HG02970 (cell line): ENCODE results near the gene MEX3B.
A peak's percentile ranks its signal among the peaks of the same experiment; 100 is the strongest.
"Not testable (repeated sequence)": the region's sequence is repeated elsewhere in the genome, so short reads cannot be mapped to it uniquely, and the experiment has no call there.

Experiments used
- ATAC-seq: cut with Tn5 transposase; IDR thresholded peaks from one replicate; pipeline ENCODE4 v1.9.1; 2021; ENCODE audit warnings: mild to moderate bottlenecking, moderate library complexity, moderate number of reproducible peaks; ENCODE audit not compliant: unreplicated experiment, low FRiP score

MEX3B gene

DNA sequence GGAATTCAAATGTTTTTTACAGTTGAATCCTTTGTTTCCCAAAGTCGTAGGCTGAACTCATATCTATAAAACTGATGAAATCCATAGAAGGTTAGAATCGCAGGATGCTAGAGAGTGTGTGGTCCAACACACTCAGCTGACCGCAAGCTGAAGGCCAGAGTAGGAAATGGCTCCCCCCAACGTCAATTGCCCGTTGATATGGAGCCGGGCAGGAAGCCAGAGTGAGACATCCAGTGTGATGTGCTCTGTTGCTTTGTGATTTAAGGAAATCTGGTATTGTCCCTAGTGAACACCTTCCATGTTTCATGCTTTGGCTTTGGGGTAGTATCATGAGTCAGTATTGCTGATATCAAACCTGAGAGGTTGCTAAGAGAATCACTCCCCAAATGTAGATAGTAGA is 5.8 kb upstream of the MEX3B start:
- ATAC-seq = no peak

GRCh38 chr15:82048811-82049210 is 3.0 kb upstream of the MEX3B start:
- no peak for ATAC-seq

DNA sequence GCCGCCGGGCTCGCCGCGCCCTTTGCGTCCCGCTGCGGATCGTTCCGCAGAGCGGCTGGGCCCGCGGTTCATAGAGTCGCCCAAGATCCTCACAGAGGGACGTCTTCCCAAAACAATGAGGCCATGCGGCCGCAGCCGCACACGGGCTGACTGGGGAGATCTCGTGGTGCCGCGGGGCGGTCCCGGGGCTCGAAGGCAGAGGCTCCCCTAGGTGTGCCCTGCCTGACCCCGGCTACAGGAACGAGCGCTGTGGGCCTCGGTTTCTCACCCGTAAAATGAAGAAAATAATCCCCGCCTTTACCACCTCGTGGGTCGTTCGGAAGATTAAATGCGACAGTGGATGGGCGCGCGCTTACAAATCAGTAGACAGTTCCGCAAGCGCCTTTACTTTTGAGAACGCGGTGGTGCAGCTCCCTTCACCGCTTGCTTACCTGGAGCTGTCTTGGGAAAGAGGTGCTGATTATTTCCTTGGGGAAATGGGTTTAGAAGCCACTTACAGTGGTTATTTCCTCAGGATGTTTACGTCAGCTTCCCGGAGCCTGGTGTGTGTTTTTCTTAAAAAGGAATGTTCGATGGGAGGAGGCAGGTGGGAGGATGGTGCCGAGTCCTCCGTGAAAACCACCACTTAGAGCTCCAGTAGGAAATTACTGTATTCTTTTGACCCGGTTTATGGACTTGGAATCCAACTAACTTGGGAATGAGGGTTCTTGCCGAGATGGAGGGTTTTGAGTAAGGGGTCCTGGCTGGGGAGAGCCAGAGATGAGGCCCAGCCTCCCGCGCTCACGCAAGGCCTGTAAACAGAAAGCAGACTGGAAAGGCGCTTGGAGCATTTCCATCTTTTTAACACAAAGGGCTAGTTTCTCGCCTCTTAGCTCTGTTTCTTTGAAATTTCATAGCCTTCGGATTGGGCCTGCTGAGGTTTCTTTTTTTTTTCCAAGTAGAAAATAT is 1.9 kb upstream of the MEX3B start:
- no peak for ATAC-seq

DNA sequence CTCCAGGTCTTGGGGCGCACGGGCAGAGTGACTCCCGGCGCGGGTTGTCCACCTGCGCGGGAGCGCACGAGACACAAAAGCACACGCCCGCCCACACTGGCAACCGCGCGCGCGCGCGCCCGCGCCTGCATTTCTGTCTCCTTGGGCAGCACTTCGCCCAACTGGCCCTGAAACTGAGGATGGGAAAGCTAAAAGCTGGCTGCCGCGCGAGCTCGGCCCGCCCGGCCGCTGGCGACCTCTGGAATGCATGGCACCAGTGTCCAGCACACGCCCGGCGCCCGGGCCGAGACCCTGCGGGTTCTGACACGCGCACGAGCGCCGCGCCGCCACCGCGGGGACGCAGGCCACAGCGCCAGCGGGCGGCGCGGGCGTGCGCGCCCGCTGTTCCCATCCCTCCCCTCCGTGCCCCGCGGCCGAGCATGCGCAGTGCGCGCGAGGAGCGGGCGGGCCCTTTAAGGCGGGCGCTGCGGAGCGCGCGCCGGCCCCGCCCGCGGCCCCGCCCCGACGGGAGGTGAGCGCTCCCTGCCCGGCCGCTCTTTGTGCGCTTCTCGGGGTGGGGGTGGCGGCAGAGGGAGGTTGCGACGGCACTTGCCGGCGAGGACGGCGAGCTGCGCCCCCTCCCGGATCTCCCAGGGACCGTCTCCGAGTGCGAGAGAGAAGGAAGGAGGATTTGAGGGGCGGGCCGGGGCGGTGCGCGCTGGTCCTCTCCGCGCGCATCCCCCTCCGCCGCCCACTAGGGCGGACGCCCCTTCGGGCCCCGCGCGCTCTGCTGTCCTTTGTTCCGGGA is 1.0 kb upstream of the MEX3B start:
- ATAC-seq = peak; percentile 77

- peak; percentile 4 for ATAC-seq
These were observed 483 bp downstream of the MEX3B start for GRCh38 chr15:82045179-82045891.

DNA sequence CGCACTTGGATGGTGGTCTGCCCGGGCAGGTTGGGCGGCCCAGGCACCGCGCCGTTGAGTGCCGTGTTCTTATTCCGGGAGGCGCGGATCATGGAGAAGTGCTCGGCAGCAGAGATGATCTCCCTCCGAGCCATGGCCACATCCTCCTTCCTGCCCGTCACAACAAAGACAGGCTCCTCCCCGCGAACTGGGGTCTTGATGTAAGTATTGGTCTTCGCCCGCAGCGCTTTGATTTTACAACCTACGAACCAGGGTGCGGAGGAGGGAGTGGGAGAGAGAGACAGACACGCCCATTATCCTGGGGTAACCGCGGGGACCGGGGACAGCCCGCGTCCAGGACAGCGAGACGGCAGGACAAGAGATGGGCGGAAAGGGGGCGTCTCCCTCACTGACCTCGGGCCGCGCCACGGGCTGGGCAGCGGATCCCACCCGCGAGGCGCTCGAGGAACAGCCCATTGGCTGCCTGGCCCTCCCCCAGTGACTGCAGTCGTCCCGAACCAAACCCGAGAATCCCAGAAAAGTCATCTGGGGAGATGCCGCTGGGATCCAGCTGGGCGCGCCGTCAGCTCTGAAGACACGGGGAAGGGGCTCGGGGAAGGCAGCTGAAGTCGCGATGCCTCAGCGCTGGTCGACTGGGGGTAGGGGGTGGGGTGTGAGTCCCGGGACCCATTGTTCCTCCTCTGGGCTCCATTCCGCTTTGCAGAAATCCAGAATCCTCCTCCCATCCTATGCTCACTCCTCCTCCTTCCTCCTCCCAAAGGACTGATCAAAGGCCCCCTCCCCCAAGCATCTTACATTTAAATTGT is 1.2 kb downstream of the MEX3B start:
- no peak for ATAC-seq

GRCh38 chr15:82043796-82044372 is 1.9 kb downstream of the MEX3B start:
- ATAC-seq = no peak

GRCh38 chr15:82043130-82043673 is 2.6 kb downstream of the MEX3B start:
- no peak for ATAC-seq

- no peak for ATAC-seq
These were observed 5.0 kb downstream of the MEX3B start for GRCh38 chr15:82040862-82041261.

DNA sequence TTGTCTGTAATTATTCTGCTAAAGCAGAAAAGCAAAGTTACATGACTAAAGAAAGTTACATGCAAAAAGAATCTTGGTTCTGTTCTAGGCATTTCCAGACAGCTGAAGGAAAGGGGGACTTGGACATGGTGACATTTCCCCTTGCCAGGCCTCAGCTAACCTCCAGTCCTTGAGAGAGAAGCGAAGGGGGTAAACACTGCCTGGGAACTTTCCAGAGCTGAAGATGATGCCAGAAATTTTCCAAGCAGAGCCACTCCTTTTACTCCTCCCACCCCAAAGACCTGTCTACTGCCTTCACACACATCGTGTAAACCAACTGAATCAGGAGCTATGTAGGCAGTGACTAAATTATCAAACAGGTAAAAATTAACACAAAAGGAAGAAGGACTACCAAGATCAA is 5.4 kb downstream of the MEX3B start:
- no peak for ATAC-seq

- ATAC-seq = no peak
These were observed 5.9 kb downstream of the MEX3B start for GRCh38 chr15:82039871-82040270.

GRCh38 chr15:82036461-82036860 is 9.4 kb downstream of the MEX3B start:
- no peak for ATAC-seq

DNA sequence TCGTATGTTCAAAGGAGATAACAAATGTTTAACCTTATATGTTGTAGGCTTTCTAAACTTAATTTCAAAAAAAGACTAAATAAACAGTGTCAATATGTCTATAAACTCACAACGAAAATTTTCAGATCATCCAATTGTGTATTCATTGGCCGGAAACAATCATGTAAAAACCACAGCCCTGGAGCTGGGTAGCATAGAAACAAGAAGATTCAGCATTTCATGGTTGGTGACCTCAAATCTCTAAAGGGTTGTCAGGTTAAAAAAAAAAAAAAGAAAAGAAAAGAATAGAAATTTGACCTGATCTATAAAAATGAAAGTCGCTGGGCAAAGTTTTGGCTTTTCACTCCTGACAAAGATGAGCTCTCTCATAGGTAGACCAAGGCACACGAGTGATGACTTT is 13.9 kb downstream of the MEX3B start:
- no peak for ATAC-seq

- ATAC-seq = no peak
These were observed 15.6 kb downstream of the MEX3B start for GRCh38 chr15:82030176-82030575.

- ATAC-seq = not testable (repeated sequence)
These were observed 17.7 kb downstream of the MEX3B start for GRCh38 chr15:82028163-82028562.

GRCh38 chr15:82021992-82022391 is 23.8 kb downstream of the MEX3B start:
- no peak for ATAC-seq

GRCh38 chr15:82020625-82021394 is 25.0 kb downstream of the MEX3B start:
- ATAC-seq = no peak

DNA sequence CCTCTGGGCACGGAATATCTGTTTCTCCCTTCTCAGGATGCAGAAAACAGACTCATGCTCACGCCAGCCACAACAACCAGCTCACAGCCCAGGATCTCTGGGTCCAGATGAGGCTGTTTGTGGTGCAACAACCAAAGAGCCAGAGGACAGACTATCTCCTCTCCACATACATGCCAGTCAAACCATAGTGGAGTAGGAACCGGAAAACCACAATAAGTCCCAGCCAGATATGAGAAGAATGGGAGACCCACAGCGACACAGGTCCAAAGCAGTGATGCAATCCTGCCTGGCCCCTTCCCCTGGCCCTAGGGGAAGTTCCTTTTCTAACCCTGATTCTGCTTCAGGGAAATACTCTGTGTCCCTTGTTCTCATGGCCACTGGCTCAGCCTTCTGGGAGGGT is 27.6 kb downstream of the MEX3B start:
- no peak for ATAC-seq

DNA sequence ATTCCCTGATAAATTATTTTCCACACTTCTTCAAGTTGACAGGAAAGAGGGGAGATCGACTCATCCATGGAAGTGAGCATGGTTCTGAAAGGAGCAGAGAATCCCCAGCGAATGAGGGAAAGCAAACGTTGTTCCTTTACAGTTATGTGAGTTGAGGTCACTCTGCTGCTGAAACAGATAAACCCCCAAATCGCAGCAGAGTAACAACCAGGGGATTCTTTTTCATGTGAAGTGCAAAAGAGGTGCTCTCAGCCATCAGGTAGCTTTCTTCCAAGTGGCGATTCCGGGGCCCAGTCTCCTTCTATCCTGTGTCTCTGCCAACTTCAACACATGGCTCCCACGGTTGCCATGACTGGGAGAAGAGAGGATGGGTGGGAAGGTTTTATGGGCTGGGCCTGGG is 28.2 kb downstream of the MEX3B start:
- ATAC-seq = no peak
